Endometrial microvascular endothelial cells (primary cell): Measurements from ENCODE around the gene SHLD1. TPM values are rescaled to one million over a fixed set of nuclear protein-coding genes. Genes with fewer than 3 reads are reported as not detected.
"Not testable (repeated sequence)": the region's sequence is repeated elsewhere in the genome, so short reads cannot be mapped to it uniquely, and the experiment has no call there.

Experiments
- in situ Hi-C: cut with HindIII; loops from 2 replicates; pipeline ENCODE4 v1.10.0; 2017; ENCODE audit warnings: low sequenced_read_pairs, low pct_unique_long_range_greater_than_20kb; ENCODE audit errors: inconsistent ontology term
- total RNA-seq: library from RNA; depleted of rRNA; stranded (reverse); fragments of >200 nt; gene quantifications from one replicate; pipeline ENCODE4 v1.2.3, GENCODE V29; 2015; ENCODE audit errors: inconsistent ontology term

Gene SHLD1
- total RNA-seq, result 0.19 TPM

GRCh38 chr20:5749952-5750779 is at the start of gene SHLD1:
SHLD1 (plus strand) TSS chr20:5750401; CDS start chr20:5772866, 22,465 bp downstream.
- in situ Hi-C loops, result no loop called here

- in situ Hi-C loops, result not testable (repeated sequence)
Observed at GRCh38 chr20:5702339-5702738, 47.9 kb upstream of the SHLD1 start.

- in situ Hi-C loops, result no loop called here
Observed at GRCh38 chr20:5703681-5704101, 46.5 kb upstream of the SHLD1 start.

- in situ Hi-C loops, result no loop called here
Observed at GRCh38 chr20:5705827-5706226, 44.4 kb upstream of the SHLD1 start.

GRCh38 chr20:5706797-5707196 is 43.4 kb upstream of the SHLD1 start:
- in situ Hi-C loops, result no loop called here

- in situ Hi-C loops, result no loop called here
Observed at GRCh38 chr20:5710551-5710950, 39.6 kb upstream of the SHLD1 start.

- in situ Hi-C loops, result no loop called here
Observed at GRCh38 chr20:5714261-5715041, 35.8 kb upstream of the SHLD1 start.

- in situ Hi-C loops, result no loop called here
Observed at GRCh38 chr20:5715071-5715841, 34.9 kb upstream of the SHLD1 start.

- in situ Hi-C loops, result no loop called here
Observed at GRCh38 chr20:5716953-5717352, 33.2 kb upstream of the SHLD1 start.

GRCh38 chr20:5718896-5719595 is 31.2 kb upstream of the SHLD1 start:
- in situ Hi-C loops, result no loop called here

- in situ Hi-C loops, result no loop called here
Observed at GRCh38 chr20:5719861-5720403, 30.3 kb upstream of the SHLD1 start.

GRCh38 chr20:5720696-5721095 is 29.5 kb upstream of the SHLD1 start:
- in situ Hi-C loops, result no loop called here

- in situ Hi-C loops, result not testable (repeated sequence)
Observed at GRCh38 chr20:5721356-5721755, 28.8 kb upstream of the SHLD1 start.

- in situ Hi-C loops, result no loop called here
Observed at GRCh38 chr20:5722927-5723326, 27.3 kb upstream of the SHLD1 start.

GRCh38 chr20:5725183-5725463 is 25.1 kb upstream of the SHLD1 start:
- in situ Hi-C loops, result not testable (repeated sequence)

GRCh38 chr20:5727018-5727515 is 23.1 kb upstream of the SHLD1 start:
- in situ Hi-C loops, result no loop called here

GRCh38 chr20:5729348-5729747 is 20.9 kb upstream of the SHLD1 start:
- in situ Hi-C loops, result no loop called here

- in situ Hi-C loops, result no loop called here
Observed at GRCh38 chr20:5730131-5730530, 20.1 kb upstream of the SHLD1 start.
